ENCODE data around the gene TGFB3.
A peak's percentile ranks its signal among the peaks of the same experiment; 100 is the strongest.
"Not testable (repeated sequence)": the region's sequence is repeated elsewhere in the genome, so short reads cannot be mapped to it uniquely, and the experiment has no call there.

TGFB3 gene

DNA sequence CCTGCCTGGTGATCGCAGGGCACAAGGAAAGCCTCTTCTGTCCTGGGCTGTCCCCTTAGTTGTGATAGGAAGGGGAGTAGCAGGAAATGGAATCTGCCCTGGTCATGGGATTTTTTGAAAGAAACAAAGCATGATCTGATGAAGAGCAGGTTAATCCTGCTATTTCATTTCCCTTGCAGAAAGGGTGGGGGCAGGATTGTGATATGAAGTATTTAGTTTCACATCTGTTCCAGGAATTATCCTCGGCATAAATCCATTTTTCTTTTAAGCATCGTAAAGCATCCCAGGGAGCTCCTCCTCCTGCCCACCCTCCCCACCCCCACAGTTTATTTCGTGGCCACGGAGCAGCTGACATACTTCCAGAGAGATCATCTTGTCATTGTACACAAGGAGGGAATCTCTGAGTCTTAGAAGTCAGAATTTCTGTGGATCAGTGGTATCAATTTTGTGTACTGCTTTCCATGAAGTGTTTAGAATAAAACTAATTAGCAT, 53.1 kb downstream of the TGFB3 start:
- peak; percentile 11 for DNase-seq (ENCODE audit: low read depth)
- TF ChIP-seq, protein P1, sequence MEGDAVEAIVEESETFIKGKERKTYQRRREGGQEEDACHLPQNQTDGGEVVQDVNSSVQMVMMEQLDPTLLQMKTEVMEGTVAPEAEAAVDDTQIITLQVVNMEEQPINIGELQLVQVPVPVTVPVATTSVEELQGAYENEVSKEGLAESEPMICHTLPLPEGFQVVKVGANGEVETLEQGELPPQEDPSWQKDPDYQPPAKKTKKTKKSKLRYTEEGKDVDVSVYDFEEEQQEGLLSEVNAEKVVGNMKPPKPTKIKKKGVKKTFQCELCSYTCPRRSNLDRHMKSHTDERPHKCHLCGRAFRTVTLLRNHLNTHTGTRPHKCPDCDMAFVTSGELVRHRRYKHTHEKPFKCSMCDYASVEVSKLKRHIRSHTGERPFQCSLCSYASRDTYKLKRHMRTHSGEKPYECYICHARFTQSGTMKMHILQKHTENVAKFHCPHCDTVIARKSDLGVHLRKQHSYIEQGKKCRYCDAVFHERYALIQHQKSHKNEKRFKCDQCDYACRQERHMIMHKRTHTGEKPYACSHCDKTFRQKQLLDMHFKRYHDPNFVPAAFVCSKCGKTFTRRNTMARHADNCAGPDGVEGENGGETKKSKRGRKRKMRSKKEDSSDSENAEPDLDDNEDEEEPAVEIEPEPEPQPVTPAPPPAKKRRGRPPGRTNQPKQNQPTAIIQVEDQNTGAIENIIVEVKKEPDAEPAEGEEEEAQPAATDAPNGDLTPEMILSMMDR (conservative IDR thresholded peaks at IDR 0.05; ENCODE audit: control insufficient read depth, insufficient read depth, low read depth, low read length) = no peak
- no peak overlapping the region for H3K4me3 ChIP-seq (ENCODE audit: control insufficient read depth, low read depth, low read length)

DNA sequence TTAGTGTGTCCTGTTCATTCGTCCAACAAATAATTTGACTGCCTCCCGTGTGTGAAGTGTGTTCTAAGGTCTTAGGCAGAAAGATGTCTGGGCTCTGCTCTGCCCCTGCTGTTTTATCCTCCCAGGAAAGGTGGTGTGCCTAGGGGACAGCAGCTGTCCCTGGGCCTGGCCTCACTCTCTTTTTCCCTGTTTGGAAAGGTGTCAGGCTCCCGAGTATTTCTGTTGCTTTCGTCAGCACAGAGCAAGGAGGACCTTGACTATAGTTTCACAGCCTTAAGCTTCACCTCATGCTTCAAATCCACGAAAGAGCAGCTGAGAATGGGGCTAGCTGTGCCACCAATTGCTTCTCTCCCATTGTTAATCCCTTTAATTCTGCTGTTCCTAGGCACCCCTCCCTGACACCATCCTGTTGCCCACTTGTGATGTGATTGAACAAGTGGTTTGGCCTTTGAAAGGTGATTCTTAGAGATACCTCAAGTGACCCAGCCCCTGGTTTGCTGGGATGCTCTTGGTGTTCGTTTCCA, 54.2 kb downstream of the TGFB3 start:
- no peak overlapping the region for H3K4me3 ChIP-seq (ENCODE audit: control insufficient read depth, low read depth, low read length)
- DNase-seq (ENCODE audit: low read depth) = no peak
- TF ChIP-seq, protein P1 (conservative IDR thresholded peaks at IDR 0.05; ENCODE audit: control insufficient read depth, insufficient read depth, low read depth, low read length) = no peak

DNA sequence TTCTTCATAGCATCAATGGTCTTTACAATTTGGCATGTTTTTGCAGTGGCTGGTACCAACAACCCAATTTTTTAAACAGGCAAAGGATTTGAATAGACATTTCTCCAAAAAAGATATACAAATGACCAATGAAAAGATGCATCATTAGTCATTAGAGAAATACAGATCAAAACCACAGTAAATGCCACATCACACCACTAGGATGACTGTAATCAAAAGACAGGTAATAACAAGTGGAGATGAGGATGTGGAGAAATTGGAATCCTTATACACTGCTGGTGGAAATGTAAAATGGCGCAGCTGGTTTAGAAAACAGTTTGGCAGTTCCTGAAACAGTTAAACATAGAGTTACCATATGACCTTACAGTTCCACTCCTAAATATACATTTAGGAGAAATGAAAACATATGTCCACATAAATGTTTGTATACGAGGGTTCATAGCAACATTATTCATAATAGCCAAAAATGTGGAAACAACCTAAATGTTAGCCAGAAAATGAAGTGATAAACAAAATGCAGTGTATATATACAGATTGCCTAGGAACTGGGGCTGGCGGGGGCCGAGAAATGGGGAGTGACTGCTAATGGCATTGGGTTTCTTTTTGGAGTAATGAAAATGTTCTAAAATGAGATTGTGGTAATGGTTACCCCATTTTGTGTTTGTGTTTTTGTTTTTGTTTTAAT, 55.2 kb downstream of the TGFB3 start:
- peak; percentile 8 for DNase-seq (ENCODE audit: low read depth)
- TF ChIP-seq, protein P1 (conservative IDR thresholded peaks at IDR 0.05; ENCODE audit: control insufficient read depth, insufficient read depth, low read depth, low read length) = no peak

DNA sequence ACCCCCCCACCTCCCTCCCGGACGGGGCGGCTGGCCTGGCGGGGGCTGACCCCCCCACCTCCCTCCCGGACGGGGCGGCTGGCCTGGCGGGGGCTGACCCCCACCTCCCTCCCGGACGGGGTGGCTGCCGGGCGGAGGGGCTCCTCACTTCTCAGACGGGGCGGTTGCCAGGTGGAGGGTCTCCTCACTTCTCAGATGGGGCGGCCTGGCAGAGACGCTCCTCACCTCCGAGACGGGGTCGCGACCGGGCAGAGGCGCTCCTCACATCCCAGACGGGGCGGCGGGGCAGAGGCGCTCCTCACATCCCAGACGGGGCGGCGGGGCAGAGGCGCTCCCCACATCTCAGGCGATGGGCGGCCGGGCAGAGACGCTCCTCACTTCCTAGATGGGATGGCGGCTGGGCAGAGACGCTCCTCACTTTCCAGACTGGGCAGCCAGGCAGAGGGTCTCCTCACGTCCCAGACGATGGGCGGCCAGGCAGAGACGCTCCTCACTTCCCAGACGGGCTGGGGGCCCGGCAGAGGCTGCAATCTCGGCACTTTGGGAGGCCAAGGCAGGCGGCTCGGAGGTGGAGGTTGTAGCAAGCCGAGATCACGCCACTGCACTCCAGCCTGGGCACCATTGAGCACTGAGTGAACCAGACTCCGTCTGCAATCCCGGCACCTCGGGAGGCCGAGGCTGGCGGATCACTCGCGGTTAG, 56.5 kb downstream of the TGFB3 start:
- not testable (repeated sequence) for H3K4me3 ChIP-seq (ENCODE audit: control insufficient read depth, low read depth, low read length); DNase-seq (ENCODE audit: low read depth)

More for the DNA sequence above, 55.2 kb downstream of the TGFB3 start:
- H3K4me3 ChIP-seq (ENCODE audit: control insufficient read depth, low read depth, low read length) = no peak overlapping the region

DNA sequence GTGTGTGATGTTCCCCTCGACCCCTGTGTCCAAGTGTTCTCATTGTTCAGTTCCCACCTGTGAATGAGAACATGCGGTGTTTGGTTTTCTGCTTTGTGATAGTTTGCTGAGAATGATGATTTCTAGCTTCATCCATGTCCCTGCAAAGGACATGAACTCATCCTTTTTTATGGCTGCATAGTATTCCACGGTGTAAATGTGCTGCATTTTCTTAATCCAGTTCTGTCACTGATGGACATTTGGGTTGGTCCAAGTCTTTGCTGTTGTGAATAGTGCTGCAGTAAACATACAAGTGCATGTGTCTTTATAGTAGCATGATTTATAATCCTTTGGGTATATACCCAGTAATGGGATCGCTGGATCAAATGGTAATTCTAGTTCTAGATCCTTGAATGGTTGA, 61.4 kb downstream of the TGFB3 start:
- DNase-seq (ENCODE audit: low read depth); H3K4me3 ChIP-seq (ENCODE audit: control insufficient read depth, low read depth, low read length): not testable (repeated sequence)

DNA sequence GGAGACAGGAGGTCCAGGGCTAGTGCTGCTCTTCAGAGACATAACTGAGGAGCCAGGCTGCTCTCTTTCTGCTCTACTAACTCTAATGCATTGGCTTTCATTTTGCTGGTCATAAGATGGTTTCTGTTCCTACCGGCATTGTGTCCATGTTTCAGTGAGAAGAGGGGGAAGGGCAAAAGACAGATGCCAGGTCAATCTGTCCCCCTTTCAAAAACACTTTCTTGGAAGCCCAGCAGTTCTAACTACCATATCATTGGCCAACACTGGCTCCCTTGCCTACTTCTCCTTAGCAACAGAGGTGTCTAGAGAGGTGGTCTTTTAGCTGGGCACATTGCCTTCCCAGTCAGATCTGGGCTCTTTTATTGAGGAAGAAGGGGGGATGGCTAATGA, 63.9 kb downstream of the TGFB3 start:
- no peak for DNase-seq (ENCODE audit: low read depth)
- TF ChIP-seq, protein P1 (conservative IDR thresholded peaks at IDR 0.05; ENCODE audit: control insufficient read depth, insufficient read depth, low read depth, low read length) = no peak
- H3K4me3 ChIP-seq (ENCODE audit: control insufficient read depth, low read depth, low read length) = no peak overlapping the region

DNA sequence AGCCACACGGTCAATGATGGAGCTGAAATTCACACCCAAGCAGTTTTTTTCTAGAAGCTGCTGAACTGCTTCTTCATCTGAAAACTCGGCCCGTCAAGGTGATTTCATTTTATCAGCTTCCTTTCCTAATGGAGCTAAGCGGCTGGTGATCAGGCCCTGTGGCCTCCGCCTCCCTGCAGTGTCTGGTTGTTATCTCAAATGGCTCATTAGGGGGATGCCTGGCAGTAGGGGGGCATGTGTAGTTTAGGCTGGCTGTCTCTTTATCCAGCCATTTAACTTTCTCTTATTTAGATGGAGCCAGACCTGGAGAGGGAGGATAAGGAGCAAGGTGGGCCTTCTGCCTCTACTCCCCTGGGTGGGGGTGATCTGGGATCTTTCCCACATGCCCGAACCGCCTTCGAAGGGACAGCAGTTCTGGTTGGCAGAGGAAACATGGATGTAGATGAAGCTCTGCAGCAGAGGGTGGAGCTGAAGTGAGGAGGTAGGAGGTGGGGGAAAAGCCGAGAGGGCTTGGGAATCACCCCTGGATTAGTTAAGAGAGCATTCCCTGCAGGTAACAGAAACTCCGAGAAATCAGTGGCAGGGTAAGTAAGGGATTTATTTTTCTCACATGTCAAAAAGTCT, 64.4 kb downstream of the TGFB3 start:
- TF ChIP-seq, protein P1 (conservative IDR thresholded peaks at IDR 0.05; ENCODE audit: control insufficient read depth, insufficient read depth, low read depth, low read length) = no peak
- H3K4me3 ChIP-seq (ENCODE audit: control insufficient read depth, low read depth, low read length) = no peak overlapping the region
- no peak for DNase-seq (ENCODE audit: low read depth)

All from fibroblast of mammary gland (primary cell).